SK-N-SH (cell line): ENCODE measurements around the gene MAGI2. TPM values are rescaled to one million over a fixed set of nuclear protein-coding genes. Genes with fewer than 3 reads are reported as not detected.
A peak's percentile ranks its signal among the peaks of the same experiment; 100 is the strongest.

Experiments
- CTCF ChIA-PET: fragments of 300-600, 350-600 bp; formaldehyde crosslinking; extraction: SDS; loops from one replicate; lab custom pipeline; 2021; lab: Yijun Ruan, JAX
- POLR2A ChIA-PET: fragments of 350-600 bp; sonication (Branson Sonifier 250); formaldehyde crosslinking; extraction: SDS; loops from one replicate; lab custom pipeline; 2020; ENCODE audit warnings: antibody characterized with exemption, inconsistent platforms; lab: Yijun Ruan, JAX
- DNase-seq: peaks from one replicate; pipeline ENCODE4 v3.0.0; 2012
- H2AFZ ChIP-seq: fragments of 200-600 bp; sonication (generic); 2 replicates; pipeline ENCODE4 v1.8.1; 2016; ENCODE audit warnings: antibody characterized with exemption, mild to moderate bottlenecking, low read depth
- H3F3A ChIP-seq: fragments of 200-600 bp; sonication (generic); replicated peaks from 2 replicates; pipeline ENCODE3; 2016; ENCODE audit warnings: antibody characterized with exemption, mild to moderate bottlenecking; ENCODE audit not compliant: insufficient read depth
- H3K27ac ChIP-seq, 2 experiments: fragments of 200-500 bp in 1 of 2; fragments of 200-600 bp in 1 of 2; sonication (Bioruptor generic) in 1 of 2; sonication (generic), shearing (Covaris generic) in 1 of 2; 2 replicates each; pipeline versions ENCODE4 v1.5.1 to v1.6.1; 2014 to 2016; ENCODE audit warnings: low read depth in 2 of 2, inconsistent platforms in 1 of 2, low read length in 1 of 2, mild to moderate bottlenecking in 1 of 2, mixed read lengths in 1 of 2
- H3K27me3 ChIP-seq: fragments of 200-600 bp; sonication (generic), shearing (Covaris generic); 2 replicates; pipeline ENCODE4 v1.6.1; 2016; ENCODE audit warnings: mixed run types; ENCODE audit not compliant: insufficient read depth
- H3K36me3 ChIP-seq, 2 experiments: fragments of 200-500 bp in 1 of 2; fragments of 200-600 bp in 1 of 2; sonication (Bioruptor generic) in 1 of 2; sonication (generic) in 1 of 2; replicated peaks in 1 of 2; 2 replicates each; pipeline versions ENCODE3 to v1.5.1; 2014 to 2016; ENCODE audit warnings: low read length in 1 of 2, mild to moderate bottlenecking in 1 of 2; ENCODE audit not compliant: insufficient read depth in 2 of 2, control insufficient read depth in 1 of 2
- H3K4me1 ChIP-seq, 2 experiments: fragments of 200-500 bp in 1 of 2; fragments of 200-600 bp in 1 of 2; sonication (Bioruptor generic) in 1 of 2; sonication (generic), shearing (Covaris generic) in 1 of 2; 2 replicates each; pipeline versions ENCODE4 v1.5.1 to v1.6.1; 2014 to 2016; ENCODE audit warnings: low read depth in 1 of 2, low read length in 1 of 2, mixed run types in 1 of 2; ENCODE audit not compliant: insufficient read depth in 2 of 2, control insufficient read depth in 1 of 2
- H3K4me2 ChIP-seq: fragments of 200-600 bp; sonication (generic), shearing (Covaris generic); 2 replicates; pipeline ENCODE4 v1.6.1; 2017; ENCODE audit warnings: mixed run types
- H3K4me3 ChIP-seq, 2 experiments: fragments of 200-500 bp in 1 of 2; fragments of 200-600 bp in 1 of 2; sonication (Bioruptor generic) in 1 of 2; sonication (generic), shearing (Covaris generic) in 1 of 2; 2 replicates each; pipeline versions ENCODE4 v1.5.1 to v1.8.1; 2014 to 2016; ENCODE audit warnings: low read depth in 2 of 2, inconsistent platforms in 1 of 2, low read length in 1 of 2, mild to moderate bottlenecking in 1 of 2, mixed read lengths in 1 of 2, moderate library complexity in 1 of 2
- H3K79me2 ChIP-seq: fragments of 200-600 bp; sonication (generic); 2 replicates; pipeline ENCODE4 v1.8.1; 2017; ENCODE audit warnings: mild to moderate bottlenecking; ENCODE audit not compliant: insufficient read depth
- H3K9ac ChIP-seq: fragments of 200-600 bp; sonication (generic); 2 replicates; pipeline ENCODE4 v1.6.1; 2017; ENCODE audit warnings: mixed run types
- H3K9me2 ChIP-seq: fragments of 200-600 bp; sonication (generic); 2 replicates; pipeline ENCODE4 v1.6.1; 2017; ENCODE audit warnings: mixed run types
- H3K9me3 ChIP-seq: fragments of 200-600 bp; sonication (generic); 2 replicates; pipeline ENCODE4 v1.6.1; 2017; ENCODE audit warnings: mixed run types, mild to moderate bottlenecking, moderate library complexity
- H4K20me1 ChIP-seq: fragments of 200-600 bp; sonication (generic); 2 replicates; pipeline ENCODE4 v1.6.1; 2017; ENCODE audit warnings: mild to moderate bottlenecking, mixed run types; ENCODE audit not compliant: insufficient read depth
- CHD2 ChIP-seq: fragments of 150-350 bp; IDR thresholded peaks from 2 replicates; pipeline ENCODE4 v1.6.1; 2018; ENCODE audit warnings: low read length; ENCODE audit not compliant: partially characterized antibody
- ELF1 ChIP-seq: IDR thresholded peaks from 2 replicates; pipeline ENCODE4 v1.4.0; 2012
- EP300 ChIP-seq, 2 experiments: IDR thresholded peaks; 2 replicates each; pipeline versions ENCODE4 v1.4.0 to v1.6.1; 2012; ENCODE audit warnings: borderline replicate concordance in 1 of 2, low read depth in 1 of 2, low read length in 1 of 2
- EZH2phosphoT487 ChIP-seq: fragments of 200-600 bp; sonication (generic); IDR thresholded peaks from 2 replicates; pipeline ENCODE4 v1.6.1; 2017; ENCODE audit warnings: low read depth, mixed run types, mild to moderate bottlenecking, antibody characterized with exemption, moderate library complexity, borderline replicate concordance
- FOSL2 ChIP-seq: IDR thresholded peaks from 2 replicates; pipeline ENCODE4 v1.4.0; 2012; ENCODE audit warnings: low read depth, mild to moderate bottlenecking, moderate library complexity, borderline replicate concordance
- FOXJ3 ChIP-seq: sonication (generic); formaldehyde crosslinking; IDR thresholded peaks from 2 replicates; pipeline ENCODE4 v1.5.1; 2020; ENCODE audit warnings: mild to moderate bottlenecking, missing genetic modification reagents
- FOXM1 ChIP-seq: IDR thresholded peaks from 2 replicates; pipeline ENCODE4 v1.4.0; 2012; ENCODE audit warnings: low read depth, mild to moderate bottlenecking
- GABPA ChIP-seq: IDR thresholded peaks from 2 replicates; pipeline ENCODE4 v1.4.0; 2012; ENCODE audit warnings: low read depth, mild to moderate bottlenecking
- GATA2 ChIP-seq: sonication (generic); formaldehyde crosslinking; IDR thresholded peaks from 2 replicates; pipeline ENCODE4 v1.5.0; 2020; ENCODE audit warnings: mild to moderate bottlenecking, missing genetic modification reagents
- IRF3 ChIP-seq: fragments of 150-350 bp; IDR thresholded peaks from 2 replicates; pipeline ENCODE4 v1.6.1; 2016; ENCODE audit warnings: mild to moderate bottlenecking, low read depth, low read length
- JUND ChIP-seq: IDR thresholded peaks from 2 replicates; pipeline ENCODE4 v1.4.0; 2012
- MAX ChIP-seq: IDR thresholded peaks from 2 replicates; pipeline ENCODE4 v1.4.0; 2012; ENCODE audit warnings: low read depth
- MXI1 ChIP-seq: IDR thresholded peaks from 2 replicates; pipeline ENCODE4 v1.6.1; 2012; ENCODE audit warnings: mild to moderate bottlenecking, low read depth, low read length, improper control_type of control experiment
- NRF1 ChIP-seq: IDR thresholded peaks from 2 replicates; pipeline ENCODE4 v1.6.1; 2012; ENCODE audit warnings: low read depth, mild to moderate bottlenecking, low read length
- POLR2AphosphoS5 ChIP-seq: IDR thresholded peaks from 2 replicates; pipeline ENCODE4 v1.6.1; 2012; ENCODE audit warnings: low read depth, low read length
- RAD21 ChIP-seq: IDR thresholded peaks from 2 replicates; pipeline ENCODE4 v1.6.1; 2012; ENCODE audit warnings: mild to moderate bottlenecking, low read length
- RCOR1 ChIP-seq: fragments of 150-350 bp; IDR thresholded peaks from 2 replicates; pipeline ENCODE4 v1.6.1; 2017; ENCODE audit warnings: antibody characterized with exemption, low read length
- RFX5 ChIP-seq: IDR thresholded peaks from 2 replicates; pipeline ENCODE4 v1.6.1; 2012; ENCODE audit warnings: mild to moderate bottlenecking, improper control_type of control experiment, low read length
- RXRA ChIP-seq: IDR thresholded peaks from 2 replicates; pipeline ENCODE4 v1.4.0; 2012; ENCODE audit warnings: low read depth, mild to moderate bottlenecking, borderline replicate concordance
- SMC3 ChIP-seq: IDR thresholded peaks from 2 replicates; pipeline ENCODE4 v1.6.1; 2012; ENCODE audit warnings: low read depth, low read length, improper control_type of control experiment
- TCF12 ChIP-seq: IDR thresholded peaks from 2 replicates; pipeline ENCODE4 v1.4.0; 2012
- TEAD4 ChIP-seq: IDR thresholded peaks from 2 replicates; pipeline ENCODE4 v1.4.0; 2012; ENCODE audit warnings: mild to moderate bottlenecking, borderline replicate concordance; ENCODE audit not compliant: insufficient read depth
- USF1 ChIP-seq: IDR thresholded peaks from 2 replicates; pipeline ENCODE4 v1.4.0; 2012; ENCODE audit warnings: low read depth, borderline replicate concordance
- USF2 ChIP-seq: fragments of 150-350 bp; IDR thresholded peaks from 2 replicates; pipeline ENCODE4 v1.6.1; 2017; ENCODE audit warnings: antibody characterized with exemption, low read length, low read depth, borderline replicate concordance
- YY1 ChIP-seq: IDR thresholded peaks from 2 replicates; pipeline ENCODE4 v1.4.0; 2012; ENCODE audit warnings: low read depth, mild to moderate bottlenecking
- ZBTB33 ChIP-seq: IDR thresholded peaks from 2 replicates; pipeline ENCODE4 v1.4.0; 2012; ENCODE audit warnings: low read depth, borderline replicate concordance
- WGBS: methylation state at CpG from one replicate; pipeline ENCODE4 v1.1.6; 2017; ENCODE audit warnings: low lambda C conversion rate; 5-methylcytosine and 5-hydroxymethylcytosine counted together
- polyA plus RNA-seq, 3 experiments: library from polyadenylated mRNA; depleted of rRNA; stranded (reverse); fragments of >200 nt; gene quantifications; 2 replicates each; pipeline ENCODE4 v1.2.3, GENCODE V29; 2012
- TF ChIP-seq, protein P1 (sequence below): fragments of 200-600 bp; sonication (generic); IDR thresholded peaks from 2 replicates; pipeline ENCODE4 v1.6.1; 2017; ENCODE audit warnings: antibody characterized with exemption, mild to moderate bottlenecking, moderate library complexity

Gene MAGI2
- polyA plus RNA-seq, 1 of the 3 experiments (the other 2 are of a cell fraction): 1.1 TPM

DNA sequence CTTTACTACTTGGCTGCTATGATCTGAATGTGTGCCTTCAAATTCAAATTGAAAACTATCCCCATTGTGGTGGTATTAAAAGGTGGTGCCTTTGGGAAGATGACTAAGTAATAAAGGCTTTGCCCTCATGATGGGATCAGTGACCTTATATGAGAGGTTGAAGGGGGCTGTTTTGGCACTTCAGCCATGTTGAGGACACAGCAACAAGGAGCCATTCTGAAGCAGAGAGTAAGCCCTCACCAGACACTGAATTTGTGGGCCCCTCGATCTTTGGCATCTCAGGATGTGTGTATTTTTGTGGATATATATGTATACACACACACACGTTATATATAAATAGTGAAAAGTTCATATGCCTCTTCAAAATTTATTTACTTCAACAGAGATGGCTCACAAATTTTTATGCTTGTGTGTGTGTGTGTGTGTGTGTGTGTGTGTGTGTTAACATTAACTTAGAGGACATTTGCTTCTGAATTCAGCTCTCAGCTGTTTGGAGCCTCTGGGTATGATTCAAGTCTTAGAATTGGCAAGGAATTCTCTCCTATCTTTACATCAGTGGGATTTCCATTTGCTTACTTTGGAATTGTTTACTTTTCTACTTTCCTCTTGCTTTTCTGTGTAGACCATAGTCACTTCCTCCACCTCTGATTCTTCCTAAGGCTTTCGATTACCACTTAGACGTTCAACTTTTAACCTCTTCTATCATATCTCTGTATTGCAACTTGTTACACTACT lies 66.6 kb downstream of the MAGI2 start:
- Histone ChIP-seq H3K9me3 (no peaks in the 10 kb centered on the region), H3K27me3 (no peaks in the 10 kb centered on the region), H3K36me3 (no peaks in the 10 kb centered on the region), H4K20me1 (no peaks in the 10 kb centered on the region), H3K4me3 (no peak overlapping the region), H3K9ac (no peak overlapping the region), H3K4me1 (peaks cover 0 to 12% of the 10 kb centered on the region in 2 experiments; a peak in 2 of 4 replicates), H3K79me2 (no peaks in the 10 kb centered on the region), H3K27ac (peak overlapping the region in 1 of 2 experiments; percentile 44; a peak in 2 of 4 replicates), H2AFZ (0 out of 2 replicates have a peak overlapping the region, but pooled peaks have one; percentile 1), H3K4me2 (peak overlapping the region; percentile 8; the same call in 1 of the 2 replicates), H3F3A (peaks cover 6% of the 10 kb centered on the region), H3K9me2 (no peaks in the 10 kb centered on the region)
- no peak for DNase-seq
- WGBS: 63% methylated on average over 4 of the region's 4 CpGs
- ChIA-PET CTCF (no interaction called here), POLR2A (no interaction called here)
- 0 out of 2 replicates have a peak, but pooled peaks have one; percentile 37 for TF ChIP-seq TEAD4
- no peak for TF ChIP-seq EZH2phosphoT487
- no peak for TF ChIP-seq ELF1
- no peak for TF ChIP-seq FOXJ3 (CRISPR knock-in tag)
- TF ChIP-seq RFX5: no peak
- no peak for TF ChIP-seq POLR2AphosphoS5
- TF ChIP-seq GABPA: no peak
- TF ChIP-seq JUND: peak; percentile 41
- no peak for TF ChIP-seq FOXM1
- no peak for TF ChIP-seq YY1
- peak in 1 of 2 experiments; percentile 22; a peak in 1 of 4 replicates for TF ChIP-seq EP300 (IDR thresholded peaks at IDR 0.05; ENCODE audit: borderline replicate concordance in 1 of 2, low read depth in 1 of 2, low read length in 1 of 2)
- no peak for TF ChIP-seq SMC3
- no peak for TF ChIP-seq IRF3
- TF ChIP-seq TCF12: peak; percentile 43; the same call in 1 of the 2 replicates
- no peak for TF ChIP-seq GATA2
- TF ChIP-seq, protein P1, sequence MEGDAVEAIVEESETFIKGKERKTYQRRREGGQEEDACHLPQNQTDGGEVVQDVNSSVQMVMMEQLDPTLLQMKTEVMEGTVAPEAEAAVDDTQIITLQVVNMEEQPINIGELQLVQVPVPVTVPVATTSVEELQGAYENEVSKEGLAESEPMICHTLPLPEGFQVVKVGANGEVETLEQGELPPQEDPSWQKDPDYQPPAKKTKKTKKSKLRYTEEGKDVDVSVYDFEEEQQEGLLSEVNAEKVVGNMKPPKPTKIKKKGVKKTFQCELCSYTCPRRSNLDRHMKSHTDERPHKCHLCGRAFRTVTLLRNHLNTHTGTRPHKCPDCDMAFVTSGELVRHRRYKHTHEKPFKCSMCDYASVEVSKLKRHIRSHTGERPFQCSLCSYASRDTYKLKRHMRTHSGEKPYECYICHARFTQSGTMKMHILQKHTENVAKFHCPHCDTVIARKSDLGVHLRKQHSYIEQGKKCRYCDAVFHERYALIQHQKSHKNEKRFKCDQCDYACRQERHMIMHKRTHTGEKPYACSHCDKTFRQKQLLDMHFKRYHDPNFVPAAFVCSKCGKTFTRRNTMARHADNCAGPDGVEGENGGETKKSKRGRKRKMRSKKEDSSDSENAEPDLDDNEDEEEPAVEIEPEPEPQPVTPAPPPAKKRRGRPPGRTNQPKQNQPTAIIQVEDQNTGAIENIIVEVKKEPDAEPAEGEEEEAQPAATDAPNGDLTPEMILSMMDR: no peak
- no peak for TF ChIP-seq NRF1
- TF ChIP-seq RXRA: peak; percentile 69; the same call in 1 of the 2 replicates
- TF ChIP-seq USF1: no peak
- no peak for TF ChIP-seq ZBTB33
- peak; percentile 57 for TF ChIP-seq FOSL2
- no peak for TF ChIP-seq MAX
- no peak for TF ChIP-seq MXI1
- no peak for TF ChIP-seq RAD21
- TF ChIP-seq USF2: no peak
- no peak for TF ChIP-seq RCOR1
- TF ChIP-seq CHD2: no peak
